Measurements from ENCODE around the gene ZFYVE9.
"Not testable (repeated sequence)": the region's sequence is repeated elsewhere in the genome, so short reads cannot be mapped to it uniquely, and the experiment has no call there.

ZFYVE9 gene

DNA sequence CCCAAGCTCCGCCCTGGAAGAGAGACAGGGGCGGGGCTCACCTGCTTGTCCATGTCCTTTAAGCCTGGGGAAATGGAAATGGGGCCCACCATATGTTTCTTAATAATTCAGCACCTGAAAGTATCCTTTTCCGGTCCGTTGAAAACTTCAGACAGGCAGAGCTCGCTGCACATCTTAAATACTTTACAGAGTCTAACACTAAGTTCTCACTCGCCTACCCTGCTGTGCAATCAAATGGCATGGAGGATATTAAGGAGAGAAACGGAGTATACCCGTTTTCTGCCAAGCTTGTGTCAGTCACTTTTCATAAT, 224.6 kb downstream of the ZFYVE9 start:
- TF ChIP-seq, protein P1, sequence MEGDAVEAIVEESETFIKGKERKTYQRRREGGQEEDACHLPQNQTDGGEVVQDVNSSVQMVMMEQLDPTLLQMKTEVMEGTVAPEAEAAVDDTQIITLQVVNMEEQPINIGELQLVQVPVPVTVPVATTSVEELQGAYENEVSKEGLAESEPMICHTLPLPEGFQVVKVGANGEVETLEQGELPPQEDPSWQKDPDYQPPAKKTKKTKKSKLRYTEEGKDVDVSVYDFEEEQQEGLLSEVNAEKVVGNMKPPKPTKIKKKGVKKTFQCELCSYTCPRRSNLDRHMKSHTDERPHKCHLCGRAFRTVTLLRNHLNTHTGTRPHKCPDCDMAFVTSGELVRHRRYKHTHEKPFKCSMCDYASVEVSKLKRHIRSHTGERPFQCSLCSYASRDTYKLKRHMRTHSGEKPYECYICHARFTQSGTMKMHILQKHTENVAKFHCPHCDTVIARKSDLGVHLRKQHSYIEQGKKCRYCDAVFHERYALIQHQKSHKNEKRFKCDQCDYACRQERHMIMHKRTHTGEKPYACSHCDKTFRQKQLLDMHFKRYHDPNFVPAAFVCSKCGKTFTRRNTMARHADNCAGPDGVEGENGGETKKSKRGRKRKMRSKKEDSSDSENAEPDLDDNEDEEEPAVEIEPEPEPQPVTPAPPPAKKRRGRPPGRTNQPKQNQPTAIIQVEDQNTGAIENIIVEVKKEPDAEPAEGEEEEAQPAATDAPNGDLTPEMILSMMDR (IDR thresholded peaks at IDR 0.05; ENCODE audit: low read depth, low read length, missing control alignments) = no peak
- DNase-seq (ENCODE audit: low read depth) = no peak
- peak overlapping the region; percentile 91 for H3K4me3 ChIP-seq (ENCODE audit: low read depth, low read length)

DNA sequence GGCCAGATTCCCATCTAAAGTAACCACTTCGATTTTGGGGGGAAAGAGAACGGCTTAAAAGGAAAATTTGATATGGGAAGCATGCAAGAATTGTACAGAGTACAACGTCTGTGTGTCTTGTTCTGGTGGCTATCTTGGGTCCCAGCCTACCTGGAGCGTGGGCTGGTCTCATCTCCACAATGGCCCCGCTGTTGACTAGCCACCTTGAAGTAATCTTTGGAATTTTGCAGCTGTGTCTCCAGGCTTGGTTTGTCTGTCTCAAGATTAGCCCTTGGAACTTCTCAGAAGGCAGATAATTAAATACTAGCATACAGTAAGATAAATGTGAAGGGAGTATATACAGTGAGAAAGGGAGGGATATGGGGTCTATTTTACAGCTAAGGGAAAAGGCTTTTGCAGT, 225.4 kb downstream of the ZFYVE9 start:
- DNase-seq (ENCODE audit: low read depth) = no peak
- no peak overlapping the region for H3K4me3 ChIP-seq (ENCODE audit: low read depth, low read length)
- TF ChIP-seq, protein P1 (IDR thresholded peaks at IDR 0.05; ENCODE audit: low read depth, low read length, missing control alignments) = no peak

DNA sequence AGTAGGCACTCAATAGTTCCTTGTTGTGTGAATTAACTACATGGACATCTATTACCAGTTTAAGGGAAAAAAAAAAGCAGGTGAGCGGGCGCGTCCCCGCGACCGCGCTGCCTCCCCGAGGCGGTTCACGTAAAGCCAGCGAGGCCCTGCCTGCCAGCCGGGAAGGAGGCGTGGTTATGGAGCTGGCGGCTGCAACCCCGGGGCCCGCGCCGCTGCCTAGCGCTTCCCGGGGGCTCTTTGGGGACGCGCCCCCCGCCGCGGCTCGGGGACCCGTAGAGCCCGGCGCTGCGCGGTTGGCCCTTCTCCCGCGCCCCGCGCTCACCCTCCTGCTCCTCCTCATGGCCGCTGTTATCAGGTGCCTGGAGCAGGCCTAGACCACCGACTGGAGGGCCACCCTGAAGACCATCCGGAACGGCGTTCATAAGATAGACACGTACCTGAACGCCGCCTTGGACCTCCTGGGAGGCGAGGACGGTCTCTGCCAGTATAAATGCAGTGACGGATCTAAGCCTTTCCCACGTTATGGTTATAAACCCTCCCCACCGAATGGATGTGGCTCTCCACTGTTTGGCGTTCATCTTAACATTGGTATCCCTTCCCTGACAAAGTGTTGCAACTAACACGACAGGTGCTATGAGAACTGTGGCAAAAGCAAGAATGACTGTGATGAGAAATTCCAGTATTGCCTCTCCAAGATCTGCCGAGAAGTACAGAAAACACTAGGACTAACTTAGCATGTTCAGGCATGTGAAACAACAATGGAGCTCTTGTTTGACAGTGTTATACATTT, 226.7 kb downstream of the ZFYVE9 start:
- peak overlapping the region; percentile 59 for H3K4me3 ChIP-seq (ENCODE audit: low read depth, low read length)
- TF ChIP-seq, protein P1 (IDR thresholded peaks at IDR 0.05; ENCODE audit: low read depth, low read length, missing control alignments) = peak; percentile 5

DNA sequence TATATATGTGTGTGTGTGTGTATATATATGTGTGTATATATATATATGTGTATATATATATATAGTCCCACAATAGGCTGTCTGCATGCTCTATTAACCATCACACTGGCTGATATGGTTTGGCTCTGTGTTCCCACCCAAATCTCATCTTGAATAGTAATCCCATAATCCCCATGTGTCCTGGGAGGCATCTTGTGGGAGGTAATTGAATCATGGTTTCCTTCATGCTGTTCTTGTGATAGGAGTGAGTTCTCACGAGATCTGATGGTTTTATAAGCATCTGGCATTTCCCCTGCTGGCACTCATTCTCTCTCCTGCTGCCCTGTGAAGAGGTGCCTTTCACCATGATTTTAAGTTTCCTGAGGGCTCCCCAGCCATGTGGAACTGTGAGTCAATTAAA, 228.0 kb downstream of the ZFYVE9 start:
- not testable (repeated sequence) for DNase-seq (ENCODE audit: low read depth); H3K4me3 ChIP-seq (ENCODE audit: low read depth, low read length)

More for the DNA sequence above, 226.7 kb downstream of the ZFYVE9 start:
- DNase-seq (ENCODE audit: low read depth) = no peak

DNA sequence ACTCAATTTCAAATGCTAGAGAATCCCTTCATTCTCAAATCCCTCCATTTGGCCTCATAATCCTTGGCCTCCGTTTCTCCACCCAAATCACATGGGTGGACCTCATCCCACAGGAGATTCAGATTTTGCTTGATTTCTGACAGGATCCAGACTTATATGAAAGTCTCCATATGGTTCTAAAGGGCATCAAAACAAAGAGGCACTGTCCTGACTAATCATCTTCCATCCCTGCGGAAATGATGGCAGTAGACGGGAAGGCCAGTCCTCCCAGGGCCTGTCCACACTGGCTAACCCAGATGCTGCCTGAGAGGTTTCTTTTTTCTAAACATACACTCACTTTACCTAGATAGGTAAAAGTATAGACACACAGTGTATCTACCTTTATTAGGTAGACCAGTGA, 243.5 kb downstream of the ZFYVE9 start:
- no peak overlapping the region for H3K4me3 ChIP-seq (ENCODE audit: low read depth, low read length)
- no peak for DNase-seq (ENCODE audit: low read depth)

DNA sequence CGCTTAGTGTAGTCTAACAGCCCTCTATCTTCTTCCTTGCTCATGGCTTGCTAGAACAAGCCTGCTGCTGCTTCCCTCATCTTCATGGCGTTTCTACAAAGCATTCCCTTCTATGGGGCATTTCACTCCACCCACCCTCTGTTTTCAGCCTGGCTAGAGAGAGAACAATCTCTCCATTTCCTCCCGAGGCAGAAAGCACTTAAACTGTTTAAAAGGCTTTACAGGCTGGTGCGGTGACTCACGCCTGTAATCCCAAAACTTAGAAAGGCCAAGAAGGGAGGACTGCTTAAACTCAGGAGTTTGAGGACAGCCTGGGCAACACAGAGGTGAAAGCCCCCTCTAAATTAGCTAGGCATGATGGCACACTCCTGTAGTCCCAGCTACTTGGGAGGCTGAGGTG, 244.6 kb downstream of the ZFYVE9 start:
- H3K4me3 ChIP-seq (ENCODE audit: low read depth, low read length) = no peak overlapping the region
- TF ChIP-seq, protein P1 (IDR thresholded peaks at IDR 0.05; ENCODE audit: low read depth, low read length, missing control alignments) = no peak
- no peak for DNase-seq (ENCODE audit: low read depth)

More for the DNA sequence above, 243.5 kb downstream of the ZFYVE9 start:
- TF ChIP-seq, protein P1 (IDR thresholded peaks at IDR 0.05; ENCODE audit: low read depth, low read length, missing control alignments) = no peak

DNA sequence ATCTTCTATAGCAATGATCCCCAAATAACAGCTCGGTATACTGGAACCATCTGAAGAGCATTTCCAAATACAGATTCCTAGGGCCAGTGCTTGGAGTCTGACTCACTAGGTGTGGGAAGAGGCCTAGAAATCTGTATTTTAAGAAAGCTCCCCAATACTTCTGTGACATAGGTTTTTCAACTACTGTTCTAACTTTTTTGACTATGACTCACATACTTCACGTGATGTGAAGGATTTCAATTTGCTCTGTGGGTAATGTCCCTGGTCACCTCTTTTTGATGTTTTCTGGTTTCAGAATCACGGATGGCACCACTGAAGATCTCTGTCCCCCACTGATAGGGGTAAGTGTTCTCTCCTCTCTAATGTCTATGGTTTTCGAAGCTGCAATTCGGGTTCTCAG, 251.3 kb downstream of the ZFYVE9 start:
- TF ChIP-seq, protein P1 (IDR thresholded peaks at IDR 0.05; ENCODE audit: low read depth, low read length, missing control alignments) = no peak
- H3K4me3 ChIP-seq (ENCODE audit: low read depth, low read length) = no peak overlapping the region
- no peak for DNase-seq (ENCODE audit: low read depth)
